HG03060 (cell line): Measurements from ENCODE around the gene JMJD1C.
"Not testable (repeated sequence)": the region's sequence is repeated elsewhere in the genome, so short reads cannot be mapped to it uniquely, and the experiment has no call there.

Experiments used
- ATAC-seq: cut with Tn5 transposase; IDR thresholded peaks from one replicate; pipeline ENCODE4 v1.9.1; 2021; ENCODE audit warnings: low read depth, moderate number of reproducible peaks; ENCODE audit not compliant: unreplicated experiment

JMJD1C gene, protein sequence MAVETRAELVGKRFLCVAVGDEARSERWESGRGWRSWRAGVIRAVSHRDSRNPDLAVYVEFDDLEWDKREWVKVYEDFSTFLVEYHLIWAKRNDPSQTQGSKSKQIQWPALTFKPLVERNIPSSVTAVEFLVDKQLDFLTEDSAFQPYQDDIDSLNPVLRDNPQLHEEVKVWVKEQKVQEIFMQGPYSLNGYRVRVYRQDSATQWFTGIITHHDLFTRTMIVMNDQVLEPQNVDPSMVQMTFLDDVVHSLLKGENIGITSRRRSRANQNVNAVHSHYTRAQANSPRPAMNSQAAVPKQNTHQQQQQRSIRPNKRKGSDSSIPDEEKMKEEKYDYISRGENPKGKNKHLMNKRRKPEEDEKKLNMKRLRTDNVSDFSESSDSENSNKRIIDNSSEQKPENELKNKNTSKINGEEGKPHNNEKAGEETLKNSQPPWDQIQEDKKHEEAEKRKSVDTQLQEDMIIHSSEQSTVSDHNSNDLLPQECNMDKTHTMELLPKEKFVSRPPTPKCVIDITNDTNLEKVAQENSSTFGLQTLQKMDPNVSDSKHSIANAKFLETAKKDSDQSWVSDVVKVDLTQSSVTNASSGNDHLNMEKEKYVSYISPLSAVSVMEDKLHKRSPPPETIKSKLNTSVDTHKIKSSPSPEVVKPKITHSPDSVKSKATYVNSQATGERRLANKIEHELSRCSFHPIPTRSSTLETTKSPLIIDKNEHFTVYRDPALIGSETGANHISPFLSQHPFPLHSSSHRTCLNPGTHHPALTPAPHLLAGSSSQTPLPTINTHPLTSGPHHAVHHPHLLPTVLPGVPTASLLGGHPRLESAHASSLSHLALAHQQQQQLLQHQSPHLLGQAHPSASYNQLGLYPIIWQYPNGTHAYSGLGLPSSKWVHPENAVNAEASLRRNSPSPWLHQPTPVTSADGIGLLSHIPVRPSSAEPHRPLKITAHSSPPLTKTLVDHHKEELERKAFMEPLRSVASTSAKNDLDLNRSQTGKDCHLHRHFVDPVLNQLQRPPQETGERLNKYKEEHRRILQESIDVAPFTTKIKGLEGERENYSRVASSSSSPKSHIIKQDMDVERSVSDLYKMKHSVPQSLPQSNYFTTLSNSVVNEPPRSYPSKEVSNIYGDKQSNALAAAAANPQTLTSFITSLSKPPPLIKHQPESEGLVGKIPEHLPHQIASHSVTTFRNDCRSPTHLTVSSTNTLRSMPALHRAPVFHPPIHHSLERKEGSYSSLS (N-terminal part only)

DNA sequence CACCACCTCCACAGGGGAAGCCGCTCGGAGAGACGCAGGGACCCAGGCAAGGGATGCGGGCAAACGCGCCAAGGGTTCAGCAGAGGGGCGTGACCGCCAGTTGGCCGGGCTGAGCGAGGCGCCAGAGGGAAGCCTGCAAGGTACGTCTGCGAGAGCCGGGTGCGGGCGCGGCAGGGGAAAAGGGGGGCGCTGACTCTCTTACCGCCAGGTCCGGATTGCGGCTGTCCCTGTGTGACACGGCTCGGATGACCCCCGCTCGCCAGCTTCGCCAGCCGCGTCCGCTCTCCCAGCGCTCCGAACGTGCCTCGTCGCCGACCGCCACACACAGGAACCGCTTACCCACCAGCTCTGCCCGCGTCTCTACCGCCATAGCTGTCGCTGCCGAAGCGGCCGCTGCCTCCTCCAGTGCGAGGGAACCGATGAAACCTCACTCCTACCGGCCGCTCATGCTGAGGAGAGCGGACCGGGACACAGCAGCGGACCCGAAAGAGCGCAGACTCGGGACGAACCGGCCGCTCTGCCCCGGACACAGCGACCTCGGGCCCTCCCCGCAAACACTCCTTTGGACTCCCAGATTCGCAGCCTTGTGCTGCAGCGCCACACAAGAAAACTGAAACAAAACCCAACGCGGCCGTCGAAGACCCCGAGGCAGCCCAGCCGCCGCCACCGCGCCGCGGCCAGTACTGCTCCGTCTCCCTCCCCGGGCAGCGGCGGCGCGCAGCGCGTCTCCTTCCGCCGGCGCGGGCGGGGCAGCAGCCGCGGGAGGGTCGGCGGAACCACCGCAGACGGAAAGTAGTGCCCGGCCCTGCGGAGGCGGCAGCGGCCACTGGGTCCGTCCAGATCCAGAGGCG is at the start of gene JMJD1C:
Gene JMJD1C (minus strand): TSS at position 685 of the 851 bp plus-strand sequence. CDS start 315 bp downstream, at position 370.
- ATAC-seq, result no peak

DNA sequence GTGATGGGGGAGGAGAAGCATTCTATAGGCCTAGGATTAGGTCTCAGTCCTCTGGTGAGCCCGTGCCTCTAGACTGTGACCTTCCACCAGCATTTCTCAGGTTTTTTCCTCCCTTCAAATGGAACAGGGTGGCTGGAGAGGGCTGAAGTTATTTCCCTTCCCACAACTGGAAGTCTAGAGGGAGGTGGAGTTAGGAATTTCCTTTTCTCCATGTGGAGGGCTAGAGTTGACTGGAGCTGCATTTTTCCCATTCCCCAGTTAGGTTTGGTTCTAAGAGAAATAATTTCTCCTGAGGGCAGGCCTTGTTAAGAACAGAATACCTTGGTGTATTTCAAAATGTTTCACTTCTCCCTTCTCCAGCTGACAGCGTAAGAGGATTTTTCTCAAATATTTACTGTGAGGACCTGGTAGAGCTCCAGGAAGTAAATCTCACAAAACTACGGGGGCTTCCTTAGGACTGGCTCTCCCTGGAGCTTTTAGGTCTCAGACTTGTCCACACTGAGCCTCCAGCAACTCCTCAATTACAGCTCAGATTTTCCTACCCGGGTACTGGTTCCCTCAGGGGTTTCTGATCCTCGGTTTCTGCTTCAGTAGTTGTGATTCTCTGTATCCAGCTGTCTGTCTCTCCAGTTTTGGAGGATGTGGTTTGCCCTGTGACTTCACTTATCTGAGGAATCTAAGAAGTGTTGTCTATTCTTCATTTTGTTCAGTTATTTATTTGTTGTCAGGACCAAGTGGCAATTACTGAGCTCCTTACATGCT is 49.4 kb upstream of the JMJD1C start:
- no peak for ATAC-seq

DNA sequence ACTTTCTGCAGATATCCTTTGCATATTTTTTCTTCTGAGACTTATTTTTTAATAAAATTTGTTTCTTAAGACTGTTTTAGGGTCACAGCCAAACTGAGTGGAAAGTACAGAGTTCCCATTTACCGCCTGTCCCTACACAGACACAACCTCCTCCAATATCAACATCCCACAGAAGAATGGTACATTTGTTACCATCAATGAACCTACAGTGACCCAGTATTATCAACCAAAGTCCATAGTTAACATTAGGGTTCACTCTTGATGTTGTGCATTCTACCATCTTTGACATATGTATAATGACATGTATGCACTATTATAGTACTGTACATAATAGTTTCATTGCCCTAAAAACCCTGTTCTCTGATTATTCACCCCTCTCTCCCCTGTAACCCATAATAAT is 40.8 kb upstream of the JMJD1C start:
- ATAC-seq, result no peak

DNA sequence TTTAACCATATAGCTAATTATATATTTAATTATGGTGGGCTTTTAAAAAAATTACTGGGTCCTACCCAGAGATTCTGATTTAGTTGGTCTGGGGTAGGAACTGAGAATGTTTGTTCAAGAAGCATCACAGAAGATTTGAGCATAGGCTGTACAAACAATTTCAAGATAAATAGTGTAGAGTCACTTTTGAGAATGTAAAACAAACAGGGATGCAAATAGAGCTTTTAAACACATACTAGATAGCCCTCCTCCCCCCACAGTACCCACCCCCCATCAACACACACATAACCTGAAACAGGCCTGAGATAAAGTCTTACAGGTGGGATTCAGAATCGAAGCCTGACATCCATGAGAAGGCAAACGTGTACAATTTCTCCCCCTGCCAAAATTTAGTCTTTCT is 39.8 kb upstream of the JMJD1C start:
- no peak for ATAC-seq

DNA sequence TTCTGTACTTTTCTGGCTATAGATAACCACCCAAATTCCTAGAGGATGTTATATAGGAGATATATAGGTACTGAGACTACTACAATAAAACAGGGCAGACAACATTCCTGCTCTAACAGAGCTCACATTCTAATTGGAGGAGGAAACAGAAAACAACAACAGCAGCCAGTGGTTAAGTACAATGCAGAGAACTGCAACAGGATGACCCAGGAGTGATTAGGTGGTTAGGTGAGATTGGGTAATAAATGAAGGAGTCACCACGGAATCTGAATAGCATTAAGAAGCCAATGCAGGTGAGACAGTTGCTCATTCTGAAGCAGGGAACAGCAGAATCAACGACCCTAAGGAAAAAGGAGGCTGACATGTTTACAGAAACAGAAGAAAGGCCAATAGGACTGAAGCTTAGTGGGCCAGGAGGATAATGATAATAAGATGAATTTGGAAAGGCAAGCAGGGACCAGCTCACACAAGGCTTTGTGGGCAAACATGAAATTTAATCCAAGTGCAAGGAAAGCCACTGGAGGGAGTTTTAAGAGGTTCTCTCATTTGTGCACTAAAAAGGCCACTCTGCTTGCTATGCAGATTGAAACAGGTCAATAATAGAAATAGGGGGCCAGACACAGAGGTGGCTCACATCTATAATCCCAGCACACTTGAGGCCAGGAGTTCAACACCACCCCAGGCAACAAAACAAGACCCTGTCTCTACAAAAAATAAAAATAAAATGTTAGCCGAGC is 38.5 kb upstream of the JMJD1C start:
- ATAC-seq, result no peak

DNA sequence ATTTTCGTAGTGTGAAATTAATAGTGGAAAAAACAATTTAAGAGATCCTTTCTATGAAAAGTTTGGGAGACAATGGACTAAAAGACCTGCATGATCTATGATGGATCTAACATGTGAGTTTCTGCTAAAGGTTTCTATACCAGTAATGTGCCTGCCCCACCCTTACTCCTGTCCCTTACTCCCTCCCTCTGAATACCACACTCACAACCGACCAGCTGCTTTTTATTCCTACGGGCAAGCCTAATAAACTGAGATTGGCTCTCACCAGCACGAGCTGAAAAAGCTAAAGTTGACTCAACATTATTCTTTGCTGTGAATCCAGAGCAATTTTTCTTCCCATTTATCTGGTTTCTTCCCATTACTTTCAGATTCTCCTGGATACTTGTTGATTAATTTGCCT is 37.6 kb upstream of the JMJD1C start:
- no peak for ATAC-seq

DNA sequence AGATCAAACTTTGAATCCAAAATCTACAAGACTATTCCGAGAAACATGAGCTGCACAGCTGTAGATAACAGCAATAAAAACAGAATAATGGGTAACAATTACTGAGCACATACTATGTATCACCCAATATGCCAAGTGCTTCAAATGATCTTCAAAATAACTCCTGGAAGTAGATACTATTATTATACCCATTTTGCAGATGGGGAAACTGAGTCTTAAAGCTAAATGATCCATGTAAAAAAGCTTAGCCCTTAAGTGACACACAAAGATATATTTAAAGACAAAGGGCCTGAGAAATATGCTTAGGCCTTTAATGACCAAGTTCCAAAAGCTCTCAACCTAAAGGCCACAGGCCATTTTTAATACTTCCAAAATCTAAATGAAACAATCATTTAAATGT is 37.1 kb upstream of the JMJD1C start:
- no peak for ATAC-seq

DNA sequence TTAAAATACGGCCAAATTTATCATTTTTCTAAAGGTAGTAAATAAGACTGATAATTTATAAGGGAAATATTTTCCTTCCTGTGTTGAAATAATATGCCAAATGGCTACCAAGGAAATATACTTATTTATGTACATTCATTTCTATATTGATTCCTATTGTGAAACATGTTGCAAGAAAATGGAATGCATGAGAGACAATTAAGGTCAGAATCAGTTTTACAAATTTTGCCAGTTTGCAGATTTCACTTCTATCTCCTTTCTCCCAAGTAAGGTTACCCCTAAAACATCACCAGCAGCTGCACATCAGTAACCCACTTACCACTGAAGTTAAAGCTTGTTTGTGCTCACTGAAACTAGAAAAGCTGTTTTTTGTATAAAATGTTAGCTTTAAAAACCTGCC is 36.2 kb upstream of the JMJD1C start:
- ATAC-seq, result no peak

DNA sequence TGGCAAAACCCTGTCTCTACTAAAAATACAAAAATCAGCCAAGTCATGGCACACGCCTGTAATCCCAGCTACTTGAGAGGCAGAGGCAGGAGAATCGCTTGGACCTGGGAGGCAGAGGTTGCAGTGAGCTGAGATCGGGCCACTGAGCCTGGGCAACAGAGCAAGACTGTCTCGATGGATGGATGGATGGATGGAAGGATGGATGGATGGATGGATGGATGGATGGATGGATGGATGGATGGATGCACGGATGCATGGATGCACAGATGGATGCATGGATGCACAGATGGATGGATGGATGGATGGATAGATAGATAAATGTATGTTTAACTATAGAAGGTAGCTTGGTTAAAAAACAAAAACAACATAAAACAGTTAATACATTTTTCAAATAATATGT is 34.8 kb upstream of the JMJD1C start:
- not testable (repeated sequence) for ATAC-seq

DNA sequence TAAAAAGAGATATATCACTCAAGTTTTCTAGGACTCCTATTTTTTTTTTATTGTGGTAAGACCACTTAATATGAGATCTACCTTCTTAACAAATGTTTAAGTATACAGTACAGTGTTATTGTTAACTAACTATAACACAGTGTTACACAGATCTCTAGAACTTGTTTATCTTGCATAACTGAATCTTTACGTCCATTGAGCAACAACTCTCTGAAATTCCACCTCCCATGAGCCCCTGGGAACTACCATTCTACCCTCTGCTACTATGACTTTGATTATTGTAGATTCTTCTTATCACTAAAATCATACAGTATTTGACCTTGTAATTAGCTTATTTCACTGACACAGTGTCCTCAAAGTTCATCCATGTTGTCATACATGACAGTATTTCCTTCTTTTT is 32.9 kb upstream of the JMJD1C start:
- ATAC-seq, result no peak

DNA sequence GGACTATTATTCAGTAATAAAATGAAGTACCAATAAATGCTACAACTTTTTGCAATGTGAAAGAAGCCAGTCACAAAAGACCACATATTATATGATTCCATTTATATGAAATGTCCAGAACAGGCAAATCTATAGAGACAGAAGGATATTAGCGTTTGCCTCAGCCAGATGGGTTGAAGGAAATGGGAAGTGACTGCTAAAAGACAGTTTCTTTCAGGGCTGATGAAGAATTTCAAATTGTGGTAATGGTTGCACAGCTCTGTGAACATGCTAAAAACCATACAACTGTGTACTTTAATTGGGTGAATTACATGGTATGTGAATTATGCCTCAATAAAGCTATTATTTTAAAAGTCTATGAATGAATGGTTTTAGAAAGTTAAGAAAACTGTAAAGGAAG is 31.5 kb upstream of the JMJD1C start:
- ATAC-seq, result no peak

DNA sequence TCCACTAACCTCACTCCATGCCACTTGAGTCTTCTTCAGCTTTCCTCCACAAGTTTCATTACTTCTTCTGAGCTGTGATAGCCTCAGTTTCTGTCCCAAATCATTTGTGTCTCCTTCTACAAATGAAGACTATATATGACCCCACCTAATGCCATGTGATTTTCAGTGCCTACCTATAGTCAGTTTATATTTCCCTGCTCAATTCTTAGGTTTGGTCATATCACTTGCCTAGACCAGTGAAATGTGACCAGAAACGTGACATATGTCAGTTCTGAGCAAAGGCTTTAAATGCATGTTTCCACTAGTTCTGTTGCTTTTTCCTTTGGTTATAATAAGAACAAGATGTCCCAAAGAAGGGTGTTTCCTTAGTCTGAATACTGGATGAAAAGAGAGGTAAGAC is 30.8 kb upstream of the JMJD1C start:
- ATAC-seq, result no peak

DNA sequence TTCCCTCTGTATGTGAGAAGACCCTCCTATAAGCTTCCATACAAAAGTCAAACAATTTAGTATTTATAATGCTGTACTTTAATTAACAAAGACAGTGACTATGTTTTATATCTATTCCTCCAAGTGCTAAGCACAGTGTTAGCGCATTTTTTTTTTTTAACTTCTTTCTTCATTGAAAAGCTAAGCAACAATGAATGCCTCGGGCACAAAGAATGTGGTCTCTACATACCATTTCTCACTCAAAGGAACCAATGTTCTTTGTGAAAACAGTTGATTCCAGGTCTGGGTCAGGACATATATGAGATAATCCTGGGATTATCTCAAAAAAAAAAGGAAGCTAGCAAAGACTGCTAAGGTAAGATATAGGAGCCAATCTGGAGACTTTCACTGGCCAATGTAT is 29.2 kb upstream of the JMJD1C start:
- ATAC-seq, result no peak

DNA sequence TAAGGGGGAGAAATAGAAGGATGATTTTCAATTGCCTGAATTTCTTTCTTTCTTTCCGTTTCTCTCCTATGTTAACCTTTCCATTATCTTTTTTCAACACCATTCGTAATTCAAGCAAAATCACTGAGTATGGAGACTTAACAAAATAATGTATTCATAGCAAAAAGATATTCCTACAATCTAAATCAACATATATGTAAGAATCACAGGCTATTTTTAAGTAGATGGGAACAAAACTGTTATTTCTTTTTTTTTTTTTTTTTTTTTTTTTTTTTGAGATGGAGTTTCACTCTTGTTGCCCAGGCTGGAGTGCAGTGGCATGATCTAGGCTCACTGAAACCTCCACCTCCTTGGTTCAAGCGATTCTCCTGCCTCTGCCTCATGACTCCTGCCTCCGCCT is 27.2 kb upstream of the JMJD1C start:
- ATAC-seq, result no peak

DNA sequence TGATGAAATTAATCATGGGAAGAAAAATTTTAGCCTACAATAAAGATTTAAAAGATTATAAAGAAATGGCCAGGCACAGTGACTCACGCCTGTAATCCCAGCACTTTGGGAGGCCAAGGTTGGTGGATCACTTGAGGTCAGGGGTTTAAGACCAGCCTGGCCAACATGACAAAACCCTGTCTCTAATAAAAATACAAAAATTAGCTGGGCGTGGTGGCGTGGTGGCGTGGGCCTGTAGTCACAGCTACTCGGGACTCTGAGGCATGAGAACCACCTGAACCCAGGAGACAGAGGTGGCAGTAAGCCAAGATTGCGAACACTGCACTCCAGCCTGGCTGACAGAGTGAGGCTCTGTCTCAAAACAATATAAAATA is 26.5 kb upstream of the JMJD1C start:
- ATAC-seq, result not testable (repeated sequence)

DNA sequence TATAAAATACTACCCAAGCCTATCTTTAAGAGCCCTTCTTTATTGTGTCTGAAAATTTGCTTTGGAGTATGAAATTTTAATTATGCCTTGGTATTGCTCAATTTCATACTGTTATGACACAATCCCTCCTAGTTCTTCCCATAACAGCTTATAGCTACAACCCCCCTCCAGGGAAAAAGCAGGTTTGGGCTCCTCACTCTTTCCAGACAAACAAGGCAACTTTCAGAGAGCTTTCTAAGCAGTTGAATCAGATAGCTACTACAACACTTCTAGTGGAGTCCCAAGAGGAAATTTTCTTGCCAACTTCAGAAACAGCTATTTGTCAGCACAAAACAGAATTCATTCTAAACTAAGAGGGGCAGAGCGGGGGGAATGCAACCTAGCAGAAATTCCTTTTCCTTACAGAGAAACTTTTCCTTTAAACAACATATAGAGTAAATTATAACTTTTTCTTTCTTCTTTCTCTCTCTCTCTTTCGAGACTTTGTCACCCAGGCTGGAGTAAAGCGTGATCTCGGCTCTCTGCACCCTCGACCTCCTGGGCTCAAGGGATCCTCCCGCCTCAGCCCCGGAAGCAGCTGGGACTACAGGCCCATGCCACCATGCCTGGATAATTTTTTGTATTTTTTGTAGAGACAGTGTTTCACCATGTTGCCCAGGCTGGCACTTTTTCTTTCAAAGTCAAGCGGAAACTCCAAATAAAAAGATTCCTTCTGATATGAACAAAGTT is 26.0 kb upstream of the JMJD1C start:
- ATAC-seq, result no peak

DNA sequence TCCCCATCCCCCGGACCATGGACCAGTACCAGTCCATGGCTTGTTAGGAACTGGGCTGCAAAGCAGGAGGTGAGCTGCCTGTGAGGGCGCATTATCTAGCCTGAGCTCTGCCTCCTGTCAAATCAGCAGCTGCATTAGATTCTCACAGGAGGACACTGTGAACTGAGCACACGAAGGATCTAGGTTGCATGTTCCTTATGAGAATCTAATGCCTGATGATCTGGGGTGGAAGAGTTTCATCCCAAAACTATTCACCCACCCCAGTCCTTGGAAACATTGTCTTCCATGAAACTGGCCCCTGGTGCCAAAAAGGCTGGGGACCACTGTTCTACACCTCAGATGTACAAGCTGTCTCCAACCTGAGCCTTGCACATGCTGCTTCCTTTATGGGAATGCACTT is 24.1 kb upstream of the JMJD1C start:
- no peak for ATAC-seq

DNA sequence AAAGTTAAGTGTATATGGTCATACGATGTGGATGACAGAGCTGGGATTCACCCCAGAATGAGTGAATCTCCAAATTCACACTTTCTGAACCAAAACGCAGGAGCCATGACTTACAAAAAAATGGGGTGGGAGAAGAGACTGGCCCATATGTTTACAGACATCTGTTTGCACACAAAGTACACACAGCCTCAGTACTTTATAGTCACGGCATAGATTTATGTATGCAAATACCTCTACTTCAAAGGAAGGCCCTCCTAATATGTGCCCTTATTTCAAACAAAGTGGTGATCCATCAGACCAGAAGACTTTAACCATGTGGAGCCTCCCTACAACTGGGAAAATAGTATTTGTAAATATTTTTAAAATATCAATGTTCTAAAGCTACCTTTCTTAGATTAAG is 22.2 kb upstream of the JMJD1C start:
- ATAC-seq, result no peak
